Nephron (organoid): ENCODE data around the gene CYB561D1.

ENCODE experiments used
- H3K27ac Mint-ChIP-seq, 3 experiments: 2 replicates each; pipeline ENCODE4 v1.8.0; 2020; ENCODE audit warnings: mixed read lengths in 3 of 3, mild to moderate bottlenecking in 2 of 3, moderate library complexity in 1 of 3
- H3K27me3 Mint-ChIP-seq: 2 replicates; pipeline ENCODE4 v1.8.0; 2021; ENCODE audit warnings: low read depth, mild to moderate bottlenecking, moderate library complexity, mixed read lengths
- H3K36me3 Mint-ChIP-seq: 2 replicates; pipeline ENCODE4 v1.8.0; 2020; ENCODE audit warnings: low read depth, mixed read lengths
- H3K4me1 Mint-ChIP-seq: 2 replicates; pipeline ENCODE4 v1.8.0; 2020; ENCODE audit warnings: mixed read lengths
- H3K4me3 Mint-ChIP-seq, 3 experiments: 2 replicates each; pipeline ENCODE4 v1.8.0; 2020; ENCODE audit warnings: mild to moderate bottlenecking in 3 of 3, mixed read lengths in 3 of 3, moderate library complexity in 2 of 3
- H3K9me3 Mint-ChIP-seq: 2 replicates; pipeline ENCODE4 v1.8.0; 2020; ENCODE audit warnings: mixed read lengths
- CTCF ChIP-seq, 3 experiments: fragments of 200-600 bp; sonication (generic); IDR thresholded peaks; one replicate each; pipeline ENCODE4 v1.5.0; 2021; ENCODE audit warnings: antibody characterized with exemption in 3 of 3; ENCODE audit not compliant: unreplicated experiment in 3 of 3

CYB561D1 gene

GRCh38 chr1:109493227-109493626 is 667 bp upstream of the CYB561D1 start:
- H3K4me3 Mint-ChIP-seq, result peak overlapping the region; percentile 92 to 94 (median 92)
- no peaks in the 10 kb centered on the region for H3K27me3 Mint-ChIP-seq
- peak overlapping the region in 1 of 3 experiments; percentile 60 for H3K27ac Mint-ChIP-seq
- H3K36me3 Mint-ChIP-seq, result peaks cover 25% of the 10 kb centered on the region
- peaks cover 46% of the 10 kb centered on the region for H3K4me1 Mint-ChIP-seq
- no peak for TF ChIP-seq CTCF (IDR thresholded peaks at IDR 0.05; ENCODE audit: unreplicated experiment in 3 of 3)
- H3K9me3 Mint-ChIP-seq, result no peaks in the 10 kb centered on the region

DNA sequence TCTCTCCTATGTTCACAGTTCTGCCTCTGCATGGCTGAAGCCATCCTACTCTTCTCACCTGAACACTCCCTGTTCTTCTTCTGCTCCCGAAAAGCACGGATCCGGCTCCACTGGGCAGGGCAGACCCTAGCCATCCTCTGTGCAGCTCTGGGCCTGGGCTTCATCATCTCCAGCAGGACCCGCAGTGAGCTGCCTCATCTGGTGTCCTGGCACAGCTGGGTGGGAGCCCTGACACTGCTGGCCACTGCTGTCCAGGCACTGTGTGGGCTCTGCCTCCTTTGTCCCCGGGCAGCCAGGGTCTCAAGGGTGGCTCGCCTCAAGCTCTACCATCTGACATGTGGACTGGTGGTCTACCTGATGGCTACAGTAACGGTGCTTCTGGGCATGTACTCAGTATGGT is 1.8 kb downstream of the CYB561D1 start:
- no peaks in the 10 kb centered on the region for H3K9me3 Mint-ChIP-seq
- no peaks in the 10 kb centered on the region for H3K27me3 Mint-ChIP-seq
- H3K4me3 Mint-ChIP-seq, result peak overlapping the region; percentile 92 to 94 (median 92)
- peaks cover 63% of the 10 kb centered on the region for H3K4me1 Mint-ChIP-seq
- H3K36me3 Mint-ChIP-seq, result peaks cover 17% of the 10 kb centered on the region
- no peak overlapping the region for H3K27ac Mint-ChIP-seq
- TF ChIP-seq CTCF (IDR thresholded peaks at IDR 0.05; ENCODE audit: unreplicated experiment in 3 of 3), result no peak

DNA sequence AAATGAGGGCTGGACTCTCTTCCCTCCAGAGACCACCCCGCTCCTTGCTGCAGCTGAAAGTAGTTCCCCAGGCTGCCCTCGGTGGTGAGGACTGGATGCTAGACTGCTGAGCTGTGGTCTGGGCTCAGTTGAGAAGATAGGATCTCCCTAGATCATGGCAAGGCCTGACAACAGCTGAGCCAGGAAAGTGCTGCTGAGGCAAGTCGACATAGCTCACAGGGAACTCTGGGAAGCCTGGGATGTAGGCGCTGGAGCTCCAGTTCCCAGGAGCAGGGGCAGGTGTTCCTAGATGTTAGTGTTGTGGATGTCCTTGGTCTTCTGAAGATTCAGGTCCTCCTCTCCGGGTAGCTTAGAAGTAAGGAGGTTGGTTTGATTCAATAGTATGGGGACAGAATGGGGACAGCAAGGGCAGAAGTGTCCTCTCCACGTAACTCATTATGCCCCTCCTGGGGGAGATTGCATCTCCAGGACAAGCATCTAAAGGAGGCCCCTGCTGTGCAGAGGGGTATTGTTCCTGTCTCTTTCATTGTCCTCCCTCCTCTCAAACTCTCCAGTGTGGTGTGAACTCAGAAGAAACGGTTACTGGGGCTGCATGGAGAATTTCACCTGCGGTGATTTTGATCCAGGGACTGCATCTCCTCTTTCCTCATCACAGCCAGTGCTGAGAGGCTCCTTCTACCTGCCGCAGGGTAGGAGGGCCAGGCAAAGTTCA is 3.7 kb downstream of the CYB561D1 start:
- Mint-ChIP-seq H3K9me3 (no peaks in the 10 kb centered on the region), H3K36me3 (peaks cover 14% of the 10 kb centered on the region), H3K4me3 (peak overlapping the region; percentile 28 to 55 (median 40)), H3K27me3 (no peaks in the 10 kb centered on the region), H3K4me1 (peaks cover 74% of the 10 kb centered on the region), H3K27ac (peak overlapping the region; percentile 26 to 87 (median 65))
- no peak for TF ChIP-seq CTCF (IDR thresholded peaks at IDR 0.05; ENCODE audit: unreplicated experiment in 3 of 3)

GRCh38 chr1:109498161-109498801 is 4.4 kb downstream of the CYB561D1 start:
- no peaks in the 10 kb centered on the region for H3K9me3 Mint-ChIP-seq
- H3K4me3 Mint-ChIP-seq, result peak overlapping the region; percentile 28 to 55 (median 40)
- H3K36me3 Mint-ChIP-seq, result peaks cover 13% of the 10 kb centered on the region
- peaks cover 74% of the 10 kb centered on the region for H3K4me1 Mint-ChIP-seq
- H3K27ac Mint-ChIP-seq, result peak overlapping the region; percentile 26 to 87 (median 65)
- H3K27me3 Mint-ChIP-seq, result no peaks in the 10 kb centered on the region
- TF ChIP-seq CTCF (IDR thresholded peaks at IDR 0.05; ENCODE audit: unreplicated experiment in 3 of 3), result peak; percentile 61 to 76 (median 69)

DNA sequence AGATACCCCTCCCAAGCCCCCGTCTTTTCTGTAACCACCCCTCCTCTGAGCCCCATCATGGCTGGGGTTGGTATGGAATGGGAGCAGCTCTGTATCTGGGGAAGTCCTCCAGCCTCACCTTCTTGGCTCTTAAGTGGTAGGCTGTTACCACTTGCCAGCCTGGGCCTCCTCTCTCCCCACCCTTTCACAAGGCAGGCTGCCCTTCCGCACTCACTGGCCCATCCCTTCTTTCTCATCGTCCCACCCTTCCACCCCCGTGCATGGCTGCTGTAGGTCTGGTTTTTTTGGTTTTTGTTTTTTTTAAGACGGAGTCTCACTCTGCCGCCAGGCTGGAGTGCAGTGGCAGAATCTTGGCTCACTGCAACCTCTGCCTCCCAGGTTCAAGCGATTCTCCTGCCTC is 5.2 kb downstream of the CYB561D1 start:
- Mint-ChIP-seq H3K9me3 (no peaks in the 10 kb centered on the region), H3K27ac (peak overlapping the region; percentile 74 to 96 (median 75)), H3K36me3 (peaks cover 13% of the 10 kb centered on the region)

More for the DNA sequence above, 5.2 kb downstream of the CYB561D1 start:
- Mint-ChIP-seq H3K4me1 (peaks cover 74% of the 10 kb centered on the region), H3K27me3 (no peaks in the 10 kb centered on the region), H3K4me3 (peak overlapping the region in 1 of 3 experiments; percentile 10)
- no peak for TF ChIP-seq CTCF (IDR thresholded peaks at IDR 0.05; ENCODE audit: unreplicated experiment in 3 of 3)
